ENCODE results near the gene ZNF514. TPM values are rescaled to one million over a fixed set of nuclear protein-coding genes. Genes with fewer than 3 reads are reported as not detected.

ZNF514 gene
- total and polyA plus RNA-seq, 4 donors: 1.7 to 6.2 (median 3.7) TPM

DNA sequence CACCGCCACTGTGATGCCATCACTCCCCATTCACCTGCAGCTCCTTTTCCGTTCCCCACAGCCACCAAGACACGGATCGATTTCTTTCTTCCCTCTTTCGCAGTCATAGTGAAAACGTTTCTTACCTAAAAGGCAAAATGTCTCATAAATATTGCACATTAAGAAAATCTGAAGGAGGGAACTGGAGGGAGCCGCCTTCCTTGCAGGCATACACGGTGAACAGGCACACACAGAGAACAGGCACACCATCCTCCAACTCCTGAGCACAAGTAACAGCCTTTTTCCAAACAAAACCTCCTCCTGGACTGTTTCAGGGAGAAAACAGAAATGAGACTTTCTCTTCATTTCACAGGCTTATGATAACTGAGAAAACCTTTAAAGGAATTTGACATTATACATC lies 55.0 kb downstream of the ZNF514 start:
- DNase-seq (ENCODE audit: low spot score): no peak
- Histone ChIP-seq H3K4me3 (ENCODE audit: low read depth in 1 of 3, low read length in 3 of 3) (no peak overlapping the region), H3K27ac (ENCODE audit: low read depth in 1 of 2, low read length in 2 of 2) (no peak overlapping the region), H3K36me3 (ENCODE audit: control insufficient read depth in 4 of 4, insufficient read depth in 3 of 4, low read depth in 1 of 4, low read length in 3 of 4) (peaks cover 27 to 93% (median 79%) of the 10 kb centered on the region in 4 donors), H3K9me3 (ENCODE audit: control insufficient read depth in 4 of 4, low read length in 3 of 4) (no peaks in the 10 kb centered on the region), H3K4me1 (ENCODE audit: control insufficient read depth in 4 of 4, insufficient read depth in 4 of 4, low read length in 3 of 4) (no peaks in the 10 kb centered on the region), H3K9ac (ENCODE audit: low read depth in 1 of 2, low read length in 2 of 2) (no peak overlapping the region), H3K27me3 (ENCODE audit: control insufficient read depth in 4 of 4, insufficient read depth in 4 of 4, low read length in 3 of 4) (no peaks in the 10 kb centered on the region)
- WGBS: 94% methylated on average over 8 of the region's 8 CpGs
- TF ChIP-seq HNF4G (IDR thresholded peaks at IDR 0.05) (no peak), NR2F2 (IDR thresholded peaks at IDR 0.05) (no peak), SP1 (IDR thresholded peaks at IDR 0.05) (no peak), RAD21 (IDR thresholded peaks at IDR 0.05) (no peak), TAF1 (conservative IDR thresholded peaks at IDR 0.05) (no peak), JUND (IDR thresholded peaks at IDR 0.05) (no peak), HNF4A (conservative IDR thresholded peaks at IDR 0.05) (no peak), FOXA2 (IDR thresholded peaks at IDR 0.05) (no peak), REST (IDR thresholded peaks at IDR 0.05) (no peak), FOXA1 (IDR thresholded peaks at IDR 0.05) (no peak)
- TF ChIP-seq, protein P1, sequence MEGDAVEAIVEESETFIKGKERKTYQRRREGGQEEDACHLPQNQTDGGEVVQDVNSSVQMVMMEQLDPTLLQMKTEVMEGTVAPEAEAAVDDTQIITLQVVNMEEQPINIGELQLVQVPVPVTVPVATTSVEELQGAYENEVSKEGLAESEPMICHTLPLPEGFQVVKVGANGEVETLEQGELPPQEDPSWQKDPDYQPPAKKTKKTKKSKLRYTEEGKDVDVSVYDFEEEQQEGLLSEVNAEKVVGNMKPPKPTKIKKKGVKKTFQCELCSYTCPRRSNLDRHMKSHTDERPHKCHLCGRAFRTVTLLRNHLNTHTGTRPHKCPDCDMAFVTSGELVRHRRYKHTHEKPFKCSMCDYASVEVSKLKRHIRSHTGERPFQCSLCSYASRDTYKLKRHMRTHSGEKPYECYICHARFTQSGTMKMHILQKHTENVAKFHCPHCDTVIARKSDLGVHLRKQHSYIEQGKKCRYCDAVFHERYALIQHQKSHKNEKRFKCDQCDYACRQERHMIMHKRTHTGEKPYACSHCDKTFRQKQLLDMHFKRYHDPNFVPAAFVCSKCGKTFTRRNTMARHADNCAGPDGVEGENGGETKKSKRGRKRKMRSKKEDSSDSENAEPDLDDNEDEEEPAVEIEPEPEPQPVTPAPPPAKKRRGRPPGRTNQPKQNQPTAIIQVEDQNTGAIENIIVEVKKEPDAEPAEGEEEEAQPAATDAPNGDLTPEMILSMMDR (IDR thresholded peaks at IDR 0.05; ENCODE audit: low read depth, low read length, missing input control): no peak
- TF ChIP-seq, protein P2, sequence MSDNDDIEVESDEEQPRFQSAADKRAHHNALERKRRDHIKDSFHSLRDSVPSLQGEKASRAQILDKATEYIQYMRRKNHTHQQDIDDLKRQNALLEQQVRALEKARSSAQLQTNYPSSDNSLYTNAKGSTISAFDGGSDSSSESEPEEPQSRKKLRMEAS (IDR thresholded peaks at IDR 0.05): no peak

GRCh38 chr2:95099910-95100309 lies 59.7 kb downstream of the ZNF514 start:
- H3K9me3 ChIP-seq (ENCODE audit: control insufficient read depth in 4 of 4, low read length in 3 of 4): no peaks in the 10 kb centered on the region
- H3K27me3 ChIP-seq (ENCODE audit: control insufficient read depth in 4 of 4, insufficient read depth in 4 of 4, low read length in 3 of 4): no peaks in the 10 kb centered on the region
- no peak overlapping the region for H3K9ac ChIP-seq (ENCODE audit: low read depth in 1 of 2, low read length in 2 of 2)
- H3K27ac ChIP-seq (ENCODE audit: low read depth in 1 of 2, low read length in 2 of 2): no peak overlapping the region
- no peaks in the 10 kb centered on the region for H3K4me1 ChIP-seq (ENCODE audit: control insufficient read depth in 4 of 4, insufficient read depth in 4 of 4, low read length in 3 of 4)
- no peak for DNase-seq (ENCODE audit: low spot score)
- 97% methylated on average over 2 of the region's 2 CpGs for WGBS
- no peak overlapping the region for H3K4me3 ChIP-seq (ENCODE audit: low read depth in 1 of 3, low read length in 3 of 3)
- peaks cover 9 to 55% (median 48%) of the 10 kb centered on the region in 4 donors for H3K36me3 ChIP-seq (ENCODE audit: control insufficient read depth in 4 of 4, insufficient read depth in 3 of 4, low read depth in 1 of 4, low read length in 3 of 4)
- TF ChIP-seq FOXA2 (IDR thresholded peaks at IDR 0.05) (no peak), YY1 (IDR thresholded peaks at IDR 0.05) (no peak), FOXA1 (IDR thresholded peaks at IDR 0.05) (no peak), REST (IDR thresholded peaks at IDR 0.05) (no peak), HNF4G (IDR thresholded peaks at IDR 0.05) (no peak), EGR1 (IDR thresholded peaks at IDR 0.05; ENCODE audit: low read depth in 2 of 2) (no peak), TAF1 (conservative IDR thresholded peaks at IDR 0.05) (no peak), HNF4A (conservative IDR thresholded peaks at IDR 0.05) (no peak), RXRA (IDR thresholded peaks at IDR 0.05) (no peak), SP1 (IDR thresholded peaks at IDR 0.05) (no peak), RAD21 (IDR thresholded peaks at IDR 0.05) (no peak), JUND (IDR thresholded peaks at IDR 0.05) (no peak), ATF3 (IDR thresholded peaks at IDR 0.05) (no peak), ZBTB33 (IDR thresholded peaks at IDR 0.05) (no peak), GABPA (IDR thresholded peaks at IDR 0.05 in 1 of 2, conservative IDR thresholded peaks at IDR 0.05 in 1 of 2) (no peak)
- TF ChIP-seq, protein P1 (IDR thresholded peaks at IDR 0.05; ENCODE audit: low read depth, low read length, missing input control): no peak
